Endodermal cell (in vitro differentiated cells): ENCODE data around the gene LRBA. TPM values are rescaled to one million over a fixed set of nuclear protein-coding genes. Genes with fewer than 3 reads are reported as not detected.

Experiments
- DNase-seq: peaks from one replicate; pipeline ENCODE4 v3.0.0-alpha.2; 2017
- H3K27ac ChIP-seq: 2 replicates; pipeline ENCODE4 v1.5.1; 2013; ENCODE audit warnings: mild to moderate bottlenecking, low read depth, low read length, moderate library complexity
- H3K27me3 ChIP-seq: 2 replicates; pipeline ENCODE4 v1.6.1; 2013; ENCODE audit warnings: mild to moderate bottlenecking, low read length, moderate library complexity; ENCODE audit not compliant: insufficient read depth, control insufficient read depth, poor library complexity, severe bottlenecking
- H3K36me3 ChIP-seq: 2 replicates; pipeline ENCODE4 v1.7.0; 2013; ENCODE audit warnings: mild to moderate bottlenecking, low read length, moderate library complexity; ENCODE audit not compliant: control insufficient read depth, insufficient read depth
- H3K4me1 ChIP-seq: one replicate; pipeline ENCODE4 v1.7.0; 2013; ENCODE audit warnings: low read length; ENCODE audit not compliant: control insufficient read depth, insufficient read depth
- H3K4me3 ChIP-seq: 2 replicates; pipeline ENCODE4 v1.5.1; 2013; ENCODE audit warnings: mild to moderate bottlenecking, low read length, moderate library complexity
- H3K9ac ChIP-seq: 2 replicates; pipeline ENCODE4 v1.6.1; 2013; ENCODE audit warnings: mild to moderate bottlenecking, low read length, moderate library complexity; ENCODE audit not compliant: poor library complexity, severe bottlenecking; ENCODE audit errors: extremely low read depth
- H3K9me3 ChIP-seq: 2 replicates; pipeline ENCODE4 v1.6.1; 2013; ENCODE audit warnings: mild to moderate bottlenecking, low read length, moderate library complexity; ENCODE audit not compliant: control insufficient read depth
- H3K27ac Mint-ChIP-seq: 2 replicates; pipeline ENCODE4 v1.8.0; 2020; ENCODE audit warnings: mixed read lengths
- H3K27me3 Mint-ChIP-seq: 2 replicates; pipeline ENCODE4 v1.8.0; 2021; ENCODE audit warnings: mild to moderate bottlenecking, mixed read lengths; ENCODE audit not compliant: insufficient read depth
- H3K36me3 Mint-ChIP-seq: 2 replicates; pipeline ENCODE4 v1.8.0; 2020; ENCODE audit warnings: low read depth, mixed read lengths
- H3K4me1 Mint-ChIP-seq: 2 replicates; pipeline ENCODE4 v1.8.0; 2020; ENCODE audit warnings: mixed read lengths
- H3K4me3 Mint-ChIP-seq: 2 replicates; pipeline ENCODE4 v1.8.0; 2020; ENCODE audit warnings: mild to moderate bottlenecking, moderate library complexity, mixed read lengths
- H3K9me3 Mint-ChIP-seq: 2 replicates; pipeline ENCODE4 v1.8.0; 2020; ENCODE audit warnings: mild to moderate bottlenecking, mixed read lengths
- WGBS, 2 experiments: methylation state at CpG; one replicate each; pipeline versions ENCODE4 v1.1.5 to v1.1.7; 2013; ENCODE audit warnings: missing lambda C conversion rate in 2 of 2, mixed read lengths in 1 of 2; ENCODE audit not compliant: insufficient coverage in 1 of 2, insufficient read length in 1 of 2; 5-methylcytosine and 5-hydroxymethylcytosine counted together
- total RNA-seq, 2 donors: library from RNA; stranded (reverse); fragmentation: NEBNext Ultra II Directional in 1 of 2; extraction: Animal tissue kit (Norgen Biotek cat#: 25700) in 1 of 2; gene quantifications; 2 replicates in 1 of 2; 3 replicates in 1 of 2; pipeline ENCODE4 v1.2.1, GENCODE V29; 2021
- TF ChIP-seq, protein P1 (sequence below): fragments of 200-600 bp; sonication (generic); conservative IDR thresholded peaks from 2 replicates; pipeline ENCODE4 v1.5.0; 2021; ENCODE audit warnings: antibody characterized with exemption, mild to moderate bottlenecking

The LRBA gene
- total RNA-seq, 2 donors from 2014 or later, result 77.3 to 95.9 TPM

DNA sequence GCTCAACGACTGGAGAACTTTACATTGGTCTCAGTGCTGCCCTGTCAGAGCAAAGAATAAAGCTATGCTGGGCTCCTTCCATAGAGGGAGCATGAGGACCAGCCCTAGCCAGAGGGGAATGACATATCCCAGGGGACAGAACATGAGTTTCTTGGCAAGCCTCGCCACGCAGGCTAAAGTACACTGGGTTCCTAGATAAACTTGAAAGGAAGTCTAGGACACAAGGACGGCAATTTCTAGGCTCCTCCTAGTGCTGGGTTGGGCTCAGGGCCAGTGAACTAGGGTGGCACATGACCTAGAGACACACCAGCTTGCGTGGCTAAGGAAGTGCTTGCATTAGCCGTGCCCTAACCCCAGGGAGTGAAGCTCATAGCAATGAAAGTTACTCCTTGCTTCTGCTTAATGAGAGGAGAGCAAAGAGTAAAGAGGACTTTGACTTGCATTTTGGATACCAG, 292.1 kb downstream of the LRBA start:
- Histone ChIP-seq H3K27ac (no peak overlapping the region), H3K4me1 (no peaks in the 10 kb centered on the region), H3K4me3 (no peak overlapping the region), H3K9me3 (peaks cover 16% of the 10 kb centered on the region), H3K36me3 (peaks cover 9% of the 10 kb centered on the region), H3K27me3 (no peaks in the 10 kb centered on the region), H3K9ac (no peak overlapping the region)
- H3K36me3 Mint-ChIP-seq, result peaks cover 23% of the 10 kb centered on the region
- DNase-seq, result peak; percentile 64
- no peak overlapping the region for H3K4me3 Mint-ChIP-seq
- peaks cover 2% of the 10 kb centered on the region for H3K4me1 Mint-ChIP-seq
- H3K9me3 Mint-ChIP-seq, result peaks cover 17% of the 10 kb centered on the region
- no peaks in the 10 kb centered on the region for H3K27me3 Mint-ChIP-seq
- TF ChIP-seq, protein P1, sequence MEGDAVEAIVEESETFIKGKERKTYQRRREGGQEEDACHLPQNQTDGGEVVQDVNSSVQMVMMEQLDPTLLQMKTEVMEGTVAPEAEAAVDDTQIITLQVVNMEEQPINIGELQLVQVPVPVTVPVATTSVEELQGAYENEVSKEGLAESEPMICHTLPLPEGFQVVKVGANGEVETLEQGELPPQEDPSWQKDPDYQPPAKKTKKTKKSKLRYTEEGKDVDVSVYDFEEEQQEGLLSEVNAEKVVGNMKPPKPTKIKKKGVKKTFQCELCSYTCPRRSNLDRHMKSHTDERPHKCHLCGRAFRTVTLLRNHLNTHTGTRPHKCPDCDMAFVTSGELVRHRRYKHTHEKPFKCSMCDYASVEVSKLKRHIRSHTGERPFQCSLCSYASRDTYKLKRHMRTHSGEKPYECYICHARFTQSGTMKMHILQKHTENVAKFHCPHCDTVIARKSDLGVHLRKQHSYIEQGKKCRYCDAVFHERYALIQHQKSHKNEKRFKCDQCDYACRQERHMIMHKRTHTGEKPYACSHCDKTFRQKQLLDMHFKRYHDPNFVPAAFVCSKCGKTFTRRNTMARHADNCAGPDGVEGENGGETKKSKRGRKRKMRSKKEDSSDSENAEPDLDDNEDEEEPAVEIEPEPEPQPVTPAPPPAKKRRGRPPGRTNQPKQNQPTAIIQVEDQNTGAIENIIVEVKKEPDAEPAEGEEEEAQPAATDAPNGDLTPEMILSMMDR, result peak; percentile 50
- WGBS, 2 experiments, result 72 to 95% methylated on average over 5 to 6 of the region's 6 CpGs
- peak overlapping the region; percentile 37 for H3K27ac Mint-ChIP-seq

DNA sequence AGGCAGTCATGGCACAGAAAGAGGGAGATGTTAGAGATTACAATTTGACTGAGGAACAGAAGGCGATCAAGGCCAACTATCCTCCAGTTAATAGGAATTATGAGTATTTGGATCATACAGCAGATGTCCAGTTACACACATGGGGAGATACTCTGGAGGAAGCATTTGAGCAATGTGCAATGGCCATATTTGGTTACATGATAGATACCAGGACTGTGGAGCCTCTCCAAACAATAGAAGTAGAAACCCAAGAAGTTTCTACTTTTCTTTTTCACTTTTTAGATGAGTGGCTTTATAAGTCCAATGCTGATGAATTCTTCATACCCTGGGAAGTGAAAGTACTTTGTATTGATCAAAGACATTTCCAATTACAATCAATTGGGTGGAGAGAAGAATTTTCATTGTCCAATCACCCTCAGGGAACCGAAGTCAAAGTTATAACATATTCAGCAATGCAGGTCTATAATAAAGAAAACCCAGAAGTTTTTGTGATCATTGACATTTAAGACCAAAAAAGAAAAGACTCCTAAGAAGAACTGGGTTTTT, 294.0 kb downstream of the LRBA start:
- Histone ChIP-seq H3K9ac (no peak overlapping the region), H3K4me1 (no peaks in the 10 kb centered on the region), H3K4me3 (no peak overlapping the region), H3K36me3 (peaks cover under 1% of the 10 kb centered on the region), H3K27me3 (no peaks in the 10 kb centered on the region), H3K27ac (no peak overlapping the region), H3K9me3 (peaks cover 4% of the 10 kb centered on the region)
- WGBS, 2 experiments, result 97% methylated on average over 2 of the region's 2 CpGs; no CpG with 5 or more reads in 1 of the 2 experiments
- Mint-ChIP-seq H3K4me3 (no peak overlapping the region), H3K27me3 (no peaks in the 10 kb centered on the region), H3K9me3 (peaks cover 6% of the 10 kb centered on the region), H3K27ac (no peak overlapping the region), H3K4me1 (peaks cover 2% of the 10 kb centered on the region), H3K36me3 (peaks cover 7% of the 10 kb centered on the region)
- DNase-seq, result no peak
- TF ChIP-seq, protein P1, result no peak

- no peaks in the 10 kb centered on the region for H3K27me3 Mint-ChIP-seq
- Histone ChIP-seq H3K9ac (no peak overlapping the region), H3K9me3 (no peaks in the 10 kb centered on the region), H3K27me3 (no peaks in the 10 kb centered on the region), H3K4me3 (no peak overlapping the region), H3K36me3 (no peaks in the 10 kb centered on the region), H3K27ac (no peak overlapping the region), H3K4me1 (no peaks in the 10 kb centered on the region)
- no peaks in the 10 kb centered on the region for H3K36me3 Mint-ChIP-seq
- no peak overlapping the region for H3K4me3 Mint-ChIP-seq
- TF ChIP-seq, protein P1, result no peak
- H3K27ac Mint-ChIP-seq, result no peak overlapping the region
- peaks cover 6% of the 10 kb centered on the region for H3K4me1 Mint-ChIP-seq
- 100% methylated on average over 1 of the region's 1 CpG; no CpG with 5 or more reads in 1 of the 2 experiments for WGBS, 2 experiments
- no peaks in the 10 kb centered on the region for H3K9me3 Mint-ChIP-seq
- no peak for DNase-seq
These were observed 297.1 kb downstream of the LRBA start for GRCh38 chr4:150717952-150718351.
